HepG2 (cell line): ENCODE measurements around the gene SEC14L2. TPM values are rescaled to one million over a fixed set of nuclear protein-coding genes. Genes with fewer than 3 reads are reported as not detected.

Experiments used
- FOXP1 ChIP-seq, 2 experiments: fragments of 450-650 bp in 1 of 2; IDR thresholded peaks; 2 replicates each; pipeline ENCODE4 v1.6.1; 2017 to 2018; ENCODE audit warnings: antibody characterized with exemption in 1 of 2
- HMGA1 ChIP-seq: sonication (generic); formaldehyde crosslinking; conservative IDR thresholded peaks from 2 replicates; pipeline ENCODE4 v1.4.0; 2020; ENCODE audit warnings: missing genetic modification reagents
- KLF15 ChIP-seq: sonication (generic); formaldehyde crosslinking; IDR thresholded peaks from 2 replicates; pipeline ENCODE4 v1.8.1; 2023; ENCODE audit warnings: borderline replicate concordance, mild to moderate bottlenecking, inconsistent platforms, missing genetic modification reagents, mixed read lengths
- NFKBIZ ChIP-seq: IDR thresholded peaks from 2 replicates; pipeline ENCODE4 v1.6.1; 2018; ENCODE audit warnings: missing genetic modification reagents, missing compliant biosample characterization
- PITX1 ChIP-seq: sonication (generic); formaldehyde crosslinking; IDR thresholded peaks from 2 replicates; pipeline ENCODE4 v1.5.1; 2020; ENCODE audit warnings: mild to moderate bottlenecking, missing genetic modification reagents
- SAFB2 ChIP-seq: sonication (generic); formaldehyde crosslinking; IDR thresholded peaks from 2 replicates; pipeline ENCODE4 v1.5.1; 2020; ENCODE audit warnings: missing genetic modification reagents, low read depth, mild to moderate bottlenecking, borderline replicate concordance
- THAP11 ChIP-seq: IDR thresholded peaks from 2 replicates; pipeline ENCODE4 v1.6.1; 2016; ENCODE audit warnings: missing biosample characterization, missing genetic modification reagents
- TMF1 ChIP-seq: sonication (generic); formaldehyde crosslinking; IDR thresholded peaks from 2 replicates; pipeline ENCODE4 v1.8.1; 2022; ENCODE audit warnings: low read depth, missing genetic modification reagents
- ZFP41 ChIP-seq: sonication (generic); formaldehyde crosslinking; IDR thresholded peaks from 2 replicates; pipeline ENCODE4 v1.4.0; 2020; ENCODE audit warnings: mild to moderate bottlenecking, missing genetic modification reagents, borderline replicate concordance
- ZFX ChIP-seq: sonication (generic); formaldehyde crosslinking; IDR thresholded peaks from 2 replicates; pipeline ENCODE4 v1.4.0; 2020; ENCODE audit warnings: mild to moderate bottlenecking, low read depth, missing genetic modification reagents, moderate library complexity
- ZMAT3 ChIP-seq: sonication (generic); formaldehyde crosslinking; conservative IDR thresholded peaks from 2 replicates; pipeline ENCODE4 v1.7.0; 2021; ENCODE audit warnings: missing genetic modification reagents
- ZNF180 ChIP-seq: sonication (generic); formaldehyde crosslinking; IDR thresholded peaks from 2 replicates; pipeline ENCODE4 v1.4.0; 2020; ENCODE audit warnings: low read depth, missing genetic modification reagents, borderline replicate concordance
- ZNF234 ChIP-seq: sonication (generic); formaldehyde crosslinking; conservative IDR thresholded peaks from 2 replicates; pipeline ENCODE4 v1.5.1; 2020; ENCODE audit warnings: mild to moderate bottlenecking, missing genetic modification reagents
- ZNF329 ChIP-seq: sonication (generic); formaldehyde crosslinking; IDR thresholded peaks from 2 replicates; pipeline ENCODE4 v1.9.0; 2021; ENCODE audit warnings: low read depth, mild to moderate bottlenecking, missing genetic modification reagents
- ZNF382 ChIP-seq: sonication (generic); formaldehyde crosslinking; IDR thresholded peaks from 2 replicates; pipeline ENCODE4 v1.5.0; 2020; ENCODE audit warnings: missing genetic modification reagents, mild to moderate bottlenecking, borderline replicate concordance
- ZNF761 ChIP-seq: sonication (generic); formaldehyde crosslinking; conservative IDR thresholded peaks from 2 replicates; pipeline ENCODE4 v1.4.0; 2020; ENCODE audit warnings: mild to moderate bottlenecking, missing genetic modification reagents
- ZNF766 ChIP-seq: sonication (generic); formaldehyde crosslinking; IDR thresholded peaks from 2 replicates; pipeline ENCODE4 v1.5.0; 2020; ENCODE audit warnings: missing genetic modification reagents, borderline replicate concordance
- ZNF780A ChIP-seq: sonication (generic); formaldehyde crosslinking; IDR thresholded peaks from 2 replicates; pipeline ENCODE4 v1.8.0; 2022; ENCODE audit warnings: mild to moderate bottlenecking, missing genetic modification reagents, moderate library complexity
- ZNF790 ChIP-seq: sonication (generic); formaldehyde crosslinking; IDR thresholded peaks from 2 replicates; pipeline ENCODE4 v1.8.0; 2022; ENCODE audit warnings: missing genetic modification reagents, mild to moderate bottlenecking, borderline replicate concordance
- ZSCAN31 ChIP-seq: sonication (generic); formaldehyde crosslinking; IDR thresholded peaks from 2 replicates; pipeline ENCODE4 v1.5.0; 2020; ENCODE audit warnings: low read depth, mild to moderate bottlenecking, missing genetic modification reagents
- polyA plus RNA-seq, 8 experiments: library from polyadenylated mRNA; depleted of rRNA in 3 of 8; stranded (reverse) in 7 of 8; unstranded in 1 of 8; fragments of >200 nt; fragmentation: Illumina TruSeq in 4 of 8; extraction: Trizol in 4 of 8; gene quantifications; 2 replicates each; pipeline versions ENCODE4 v1.2.1 to v1.2.3, GENCODE V29; 2011 to 2016; ENCODE audit warnings: low read depth in 4 of 8, missing spikeins in 1 of 8, mixed read lengths in 1 of 8; ENCODE audit not compliant: insufficient read depth in 1 of 8
- total RNA-seq, 5 experiments: library from RNA; depleted of rRNA; stranded (reverse); fragments of >200 nt; fragmentation: Illumina TruSeq; extraction: Trizol; gene quantifications; 2 replicates each; pipeline ENCODE4 v1.2.3, GENCODE V29; 2016; ENCODE audit warnings: low read depth in 1 of 5
- TF ChIP-seq, protein P1 (sequence below): sonication (generic); formaldehyde crosslinking; IDR thresholded peaks from 2 replicates; pipeline ENCODE4 v1.8.1; 2023; ENCODE audit warnings: mild to moderate bottlenecking, missing genetic modification reagents, borderline replicate concordance
- TF ChIP-seq, protein P2 (sequence below): sonication (generic); formaldehyde crosslinking; IDR thresholded peaks from 2 replicates; pipeline ENCODE4 v1.4.0; 2020; ENCODE audit warnings: missing genetic modification reagents
- TF ChIP-seq, protein P3 (sequence below): sonication (generic); formaldehyde crosslinking; IDR thresholded peaks from 2 replicates; pipeline ENCODE4 v1.5.0; 2020; ENCODE audit warnings: missing genetic modification reagents
- TF ChIP-seq, protein P4 (sequence below): sonication (generic); formaldehyde crosslinking; IDR thresholded peaks from 2 replicates; pipeline ENCODE4 v1.5.1; 2020; ENCODE audit warnings: mild to moderate bottlenecking, missing genetic modification reagents, borderline replicate concordance

The SEC14L2 gene
- total and polyA plus RNA-seq, 2 of the 13 experiments (the other 11 are each of a cell fraction or from before 2014, with no cell fraction given): 4.1 to 5.1 TPM

DNA sequence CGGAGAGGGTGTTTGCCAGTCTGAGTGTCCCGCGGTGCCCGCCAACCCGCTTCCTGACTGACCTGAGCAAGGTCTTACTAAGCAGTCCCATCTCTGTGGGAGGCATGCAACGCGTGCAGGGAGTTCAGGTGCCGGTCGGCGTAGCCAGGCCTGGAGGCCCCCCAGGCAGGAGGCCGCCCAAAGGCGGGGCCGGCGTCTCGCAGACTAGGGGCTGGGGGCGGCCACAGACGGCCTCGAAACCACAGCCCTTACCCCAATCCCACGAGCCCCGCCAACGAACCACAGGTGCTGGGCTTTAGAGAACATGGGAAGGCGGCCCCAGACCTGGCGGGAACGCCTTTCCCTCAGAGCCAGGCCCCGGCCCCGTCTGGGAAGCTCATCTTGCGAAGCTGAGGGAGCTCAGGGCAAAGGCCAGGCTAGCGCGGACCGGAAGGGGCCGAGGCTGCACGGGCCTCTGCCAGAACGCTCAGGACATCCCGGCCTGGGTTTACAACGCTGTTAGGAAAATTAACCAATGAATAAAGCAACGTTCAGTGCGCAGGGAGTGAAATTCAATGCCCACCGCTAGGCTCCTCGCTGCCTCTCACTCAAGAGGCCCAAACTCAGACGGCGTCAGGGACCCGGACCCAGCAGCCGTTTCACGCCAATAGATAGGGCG, 26.6 kb downstream of the SEC14L2 start (continued):
- TF ChIP-seq, protein P1, sequence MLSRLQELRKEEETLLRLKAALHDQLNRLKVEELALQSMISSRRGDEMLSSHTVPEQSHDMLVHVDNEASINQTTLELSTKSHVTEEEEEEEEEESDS: 0 out of 2 replicates have a peak, but pooled peaks have one; percentile 17
- TF ChIP-seq ZMAT3 (peak; percentile 63; the same call in 1 of the 2 replicates), ZNF761 (CRISPR knock-in tag) (0 out of 2 replicates have a peak, but pooled peaks have one; percentile 41), ZNF790 (no peak; the same call in 1 of the 2 replicates), ZNF766 (CRISPR knock-in tag) (0 out of 2 replicates have a peak, but pooled peaks have one; percentile 25), TMF1 (CRISPR knock-in tag) (peak; percentile 60; the same call in 1 of the 2 replicates), ZFX (peak; percentile 96), ZNF234 (CRISPR knock-in tag) (no peak; the same call in 1 of the 2 replicates), ZNF382 (CRISPR knock-in tag) (no peak), ZNF780A (CRISPR knock-in tag) (no peak), PITX1 (CRISPR knock-in tag) (peak; percentile 47; the same call in 1 of the 2 replicates), KLF15 (CRISPR knock-in tag) (no peak; the same call in 1 of the 2 replicates), NFKBIZ (no peak), THAP11 (CRISPR knock-in tag) (no peak), ZSCAN31 (CRISPR knock-in tag) (peak; percentile 79; the same call in 1 of the 2 replicates), FOXP1 (IDR thresholded peaks at IDR 0.05) (no peak), FOXP1 (CRISPR knock-in tag; IDR thresholded peaks at IDR 0.05) (no peak), ZFP41 (CRISPR knock-in tag) (no peak), HMGA1 (CRISPR knock-in tag) (no peak), ZNF180 (CRISPR knock-in tag) (peak; percentile 38; the same call in 1 of the 2 replicates), SAFB2 (CRISPR knock-in tag) (0 out of 2 replicates have a peak, but pooled peaks have one; percentile 54), ZNF329 (CRISPR knock-in tag) (peak; percentile 48; the same call in 1 of the 2 replicates)
- TF ChIP-seq, protein P2, sequence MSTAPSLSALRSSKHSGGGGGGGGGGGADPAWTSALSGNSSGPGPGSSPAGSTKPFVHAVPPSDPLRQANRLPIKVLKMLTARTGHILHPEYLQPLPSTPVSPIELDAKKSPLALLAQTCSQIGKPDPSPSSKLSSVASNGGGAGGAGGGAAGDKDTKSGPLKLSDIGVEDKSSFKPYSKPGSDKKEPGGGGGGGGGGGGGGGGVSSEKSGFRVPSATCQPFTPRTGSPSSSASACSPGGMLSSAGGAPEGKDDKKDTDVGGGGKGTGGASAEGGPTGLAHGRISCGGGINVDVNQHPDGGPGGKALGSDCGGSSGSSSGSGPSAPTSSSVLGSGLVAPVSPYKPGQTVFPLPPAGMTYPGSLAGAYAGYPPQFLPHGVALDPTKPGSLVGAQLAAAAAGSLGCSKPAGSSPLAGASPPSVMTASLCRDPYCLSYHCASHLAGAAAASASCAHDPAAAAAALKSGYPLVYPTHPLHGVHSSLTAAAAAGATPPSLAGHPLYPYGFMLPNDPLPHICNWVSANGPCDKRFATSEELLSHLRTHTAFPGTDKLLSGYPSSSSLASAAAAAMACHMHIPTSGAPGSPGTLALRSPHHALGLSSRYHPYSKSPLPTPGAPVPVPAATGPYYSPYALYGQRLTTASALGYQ (CRISPR knock-in tag): 0 out of 2 replicates have a peak, but pooled peaks have one; percentile 62
- TF ChIP-seq, protein P3, sequence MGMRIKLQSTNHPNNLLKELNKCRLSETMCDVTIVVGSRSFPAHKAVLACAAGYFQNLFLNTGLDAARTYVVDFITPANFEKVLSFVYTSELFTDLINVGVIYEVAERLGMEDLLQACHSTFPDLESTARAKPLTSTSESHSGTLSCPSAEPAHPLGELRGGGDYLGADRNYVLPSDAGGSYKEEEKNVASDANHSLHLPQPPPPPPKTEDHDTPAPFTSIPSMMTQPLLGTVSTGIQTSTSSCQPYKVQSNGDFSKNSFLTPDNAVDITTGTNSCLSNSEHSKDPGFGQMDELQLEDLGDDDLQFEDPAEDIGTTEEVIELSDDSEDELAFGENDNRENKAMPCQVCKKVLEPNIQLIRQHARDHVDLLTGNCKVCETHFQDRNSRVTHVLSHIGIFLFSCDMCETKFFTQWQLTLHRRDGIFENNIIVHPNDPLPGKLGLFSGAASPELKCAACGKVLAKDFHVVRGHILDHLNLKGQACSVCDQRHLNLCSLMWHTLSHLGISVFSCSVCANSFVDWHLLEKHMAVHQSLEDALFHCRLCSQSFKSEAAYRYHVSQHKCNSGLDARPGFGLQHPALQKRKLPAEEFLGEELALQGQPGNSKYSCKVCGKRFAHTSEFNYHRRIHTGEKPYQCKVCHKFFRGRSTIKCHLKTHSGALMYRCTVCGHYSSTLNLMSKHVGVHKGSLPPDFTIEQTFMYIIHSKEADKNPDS (CRISPR knock-in tag): peak; percentile 19; the same call in 1 of the 2 replicates
- TF ChIP-seq, protein P4, sequence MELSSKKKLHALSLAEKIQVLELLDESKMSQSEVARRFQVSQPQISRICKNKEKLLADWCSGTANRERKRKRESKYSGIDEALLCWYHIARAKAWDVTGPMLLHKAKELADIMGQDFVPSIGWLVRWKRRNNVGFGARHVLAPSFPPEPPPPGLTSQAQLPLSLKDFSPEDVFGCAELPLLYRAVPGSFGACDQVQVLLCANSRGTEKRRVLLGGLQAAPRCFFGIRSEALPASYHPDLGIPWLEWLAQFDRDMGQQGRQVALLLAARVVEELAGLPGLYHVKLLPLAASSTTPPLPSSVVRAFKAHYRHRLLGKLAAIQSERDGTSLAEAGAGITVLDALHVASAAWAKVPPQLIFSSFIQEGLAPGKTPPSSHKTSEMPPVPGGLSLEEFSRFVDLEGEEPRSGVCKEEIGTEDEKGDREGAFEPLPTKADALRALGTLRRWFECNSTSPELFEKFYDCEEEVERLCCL: peak; percentile 94
